HUDEP-2 (cell line): ENCODE data around the gene UCP2.
"Not testable (repeated sequence)": the region's sequence is repeated elsewhere in the genome, so short reads cannot be mapped to it uniquely, and the experiment has no call there.

Source experiments
- DNase-seq, 76 experiments: peaks; one replicate each; lab custom pipeline; 2025; ENCODE audit not compliant: unreplicated experiment in 76 of 76; lab: John Stamatoyannopoulos, UW

Gene UCP2

DNA sequence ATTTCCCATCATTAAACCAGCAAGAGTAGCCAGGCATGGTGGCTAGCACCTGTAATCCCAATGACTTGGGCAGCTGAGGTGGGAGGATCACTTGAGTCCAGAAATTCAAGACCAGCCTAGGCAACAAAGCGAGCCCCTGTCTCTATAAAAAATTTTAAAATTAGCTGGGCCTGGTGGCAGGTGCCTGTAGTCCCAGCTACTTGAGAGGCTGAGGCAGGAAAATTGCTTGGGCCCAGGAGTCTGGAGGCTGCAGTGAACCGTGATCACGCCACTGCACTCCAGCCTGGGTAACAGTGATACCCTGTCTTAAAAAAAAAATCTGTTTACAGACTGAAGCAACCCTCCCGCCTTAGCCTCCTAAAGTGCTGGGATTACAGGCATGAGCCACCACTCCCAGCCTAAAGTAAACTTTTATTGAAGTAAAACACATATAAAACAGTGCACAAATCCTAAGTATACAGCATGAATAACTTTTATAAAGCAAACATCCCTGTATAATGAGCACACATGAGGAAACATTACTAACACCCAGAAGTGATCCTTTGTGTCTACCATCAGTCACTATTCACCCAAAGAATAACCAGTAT is 13.6 kb upstream of the UCP2 start:
- DNase-seq: no peak

- no peak for DNase-seq
Measured at GRCh38 chr11:73995731-73996130, 13.1 kb upstream of the UCP2 start.

DNA sequence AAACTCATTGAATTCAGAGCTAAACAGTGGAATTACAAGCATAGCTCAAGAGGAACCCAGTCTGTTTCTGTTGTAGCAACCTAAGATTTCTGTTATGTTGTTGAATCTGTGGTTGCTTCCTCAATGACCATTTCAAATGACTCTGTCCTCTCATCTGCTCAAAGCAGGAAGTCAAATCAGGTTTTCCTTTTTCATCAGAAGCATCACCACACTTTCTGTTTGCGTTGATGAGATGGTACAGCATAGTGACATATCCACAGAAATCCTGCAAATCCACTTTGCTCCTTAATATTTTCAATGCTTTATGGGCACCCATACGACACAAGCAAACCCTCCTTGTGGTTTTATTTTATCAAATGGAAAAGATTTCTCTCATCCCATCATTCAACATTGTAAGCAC is 12.6 kb upstream of the UCP2 start:
- DNase-seq: no peak

DNA sequence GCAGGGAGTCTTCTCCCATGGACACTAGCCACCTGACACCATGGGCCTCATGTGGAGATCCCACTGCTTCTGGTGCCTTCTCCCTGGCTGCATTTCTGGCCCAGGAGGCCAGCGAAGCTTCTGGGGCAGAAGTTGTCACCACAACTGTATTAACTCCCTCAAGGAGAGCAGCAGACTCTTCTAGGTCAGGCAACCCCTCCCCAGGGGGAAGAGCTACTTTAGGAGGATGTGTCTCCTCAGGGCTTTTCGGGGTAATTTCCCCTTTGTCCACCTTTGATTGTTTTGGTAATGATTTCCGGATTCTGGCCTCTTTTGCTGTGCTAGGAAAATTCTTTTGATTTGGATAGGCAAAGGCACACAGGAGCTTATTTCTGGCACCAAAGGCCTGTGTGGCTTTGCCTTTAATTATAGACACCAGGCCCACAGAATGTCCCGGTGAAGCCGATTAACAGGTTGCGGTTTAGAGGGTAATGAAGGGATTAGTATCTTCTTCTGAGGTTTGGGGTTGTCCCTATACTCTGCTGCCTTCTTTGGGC is 8.9 kb upstream of the UCP2 start:
- DNase-seq: no peak

DNA sequence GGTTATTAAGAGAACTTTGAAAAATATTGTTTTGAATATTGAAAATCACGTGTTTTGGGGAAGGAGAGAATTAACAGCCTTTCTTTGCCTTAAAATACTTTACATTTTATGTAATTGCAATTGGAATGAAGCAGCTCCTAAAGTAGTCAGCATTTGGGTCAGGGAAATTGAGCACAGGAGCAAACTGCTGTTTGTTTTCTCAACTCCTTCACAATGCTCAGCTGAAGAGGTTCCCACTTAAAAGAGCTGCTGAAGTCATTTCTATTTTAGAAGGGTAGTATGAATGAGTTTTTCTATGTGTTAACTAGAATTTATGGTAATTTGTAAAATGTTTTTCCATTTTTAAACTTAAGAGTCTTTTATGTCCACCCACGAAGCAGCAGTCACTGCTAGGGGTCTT is 8.1 kb upstream of the UCP2 start:
- DNase-seq: no peak

- DNase-seq: peak in 4 of 76 experiments; percentile 4 to 24 (median 18)
Measured at GRCh38 chr11:73989156-73989555, 6.5 kb upstream of the UCP2 start.

DNA sequence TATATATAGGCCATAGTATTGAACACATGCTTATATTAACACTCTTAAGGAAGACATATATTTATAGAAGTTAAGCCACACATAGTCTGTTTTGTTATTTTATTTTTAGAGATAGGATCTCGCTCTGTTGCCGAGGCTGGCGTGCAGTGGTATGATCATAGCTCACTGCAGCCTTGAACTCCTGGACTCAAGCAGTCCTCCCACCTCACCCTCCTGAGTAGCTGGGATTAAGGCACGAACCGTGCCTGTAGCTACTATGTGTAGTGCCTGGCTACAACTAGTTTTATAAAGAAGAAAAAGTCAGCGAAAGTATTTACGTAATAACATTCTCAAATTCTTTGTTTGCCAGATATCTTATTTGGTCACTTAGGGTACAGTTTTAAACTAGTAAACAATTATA is 5.6 kb upstream of the UCP2 start:
- DNase-seq: no peak

- DNase-seq: not testable (repeated sequence)
Measured at GRCh38 chr11:73985661-73986060, 3.0 kb upstream of the UCP2 start.

DNA sequence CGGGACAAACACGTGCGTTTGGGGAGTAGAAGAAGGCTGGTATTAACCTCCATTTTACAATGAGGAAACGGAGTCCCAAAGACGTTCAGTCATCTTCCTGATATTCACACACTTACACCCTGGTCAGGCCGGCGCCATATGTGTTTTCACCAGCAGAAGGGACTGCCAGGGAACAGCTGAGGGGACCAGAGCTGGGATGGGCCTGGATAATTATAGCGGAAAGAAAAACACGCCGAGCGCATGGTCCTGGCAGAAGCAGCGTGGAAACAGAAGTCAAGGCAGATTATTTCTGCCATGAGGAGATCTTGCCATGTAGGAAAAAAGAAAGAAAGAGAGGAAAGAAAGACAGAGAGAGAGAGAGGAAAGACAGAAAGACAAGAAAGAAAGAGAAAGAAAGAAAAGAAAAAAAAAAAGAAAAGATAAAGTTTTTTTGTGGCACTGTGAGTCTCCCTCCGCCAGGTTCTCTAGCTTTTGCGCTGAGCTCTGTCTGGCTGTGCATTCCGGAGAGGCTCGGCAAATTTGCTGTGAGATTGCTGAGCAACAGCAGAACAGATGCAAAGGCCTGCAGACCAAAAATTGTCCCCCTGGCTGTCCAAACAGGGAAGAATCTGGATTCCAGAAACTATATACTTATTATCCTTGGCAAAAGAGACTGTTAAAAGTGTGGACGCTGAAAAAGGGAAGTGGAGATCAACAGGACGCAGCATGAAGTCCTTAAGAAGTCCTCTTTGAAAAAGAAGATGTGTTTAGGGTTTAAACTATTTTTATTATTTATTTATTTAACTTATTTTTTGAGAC is 1.3 kb upstream of the UCP2 start:
- peak in 5 of 76 experiments; percentile 12 to 28 (median 18) for DNase-seq

DNA sequence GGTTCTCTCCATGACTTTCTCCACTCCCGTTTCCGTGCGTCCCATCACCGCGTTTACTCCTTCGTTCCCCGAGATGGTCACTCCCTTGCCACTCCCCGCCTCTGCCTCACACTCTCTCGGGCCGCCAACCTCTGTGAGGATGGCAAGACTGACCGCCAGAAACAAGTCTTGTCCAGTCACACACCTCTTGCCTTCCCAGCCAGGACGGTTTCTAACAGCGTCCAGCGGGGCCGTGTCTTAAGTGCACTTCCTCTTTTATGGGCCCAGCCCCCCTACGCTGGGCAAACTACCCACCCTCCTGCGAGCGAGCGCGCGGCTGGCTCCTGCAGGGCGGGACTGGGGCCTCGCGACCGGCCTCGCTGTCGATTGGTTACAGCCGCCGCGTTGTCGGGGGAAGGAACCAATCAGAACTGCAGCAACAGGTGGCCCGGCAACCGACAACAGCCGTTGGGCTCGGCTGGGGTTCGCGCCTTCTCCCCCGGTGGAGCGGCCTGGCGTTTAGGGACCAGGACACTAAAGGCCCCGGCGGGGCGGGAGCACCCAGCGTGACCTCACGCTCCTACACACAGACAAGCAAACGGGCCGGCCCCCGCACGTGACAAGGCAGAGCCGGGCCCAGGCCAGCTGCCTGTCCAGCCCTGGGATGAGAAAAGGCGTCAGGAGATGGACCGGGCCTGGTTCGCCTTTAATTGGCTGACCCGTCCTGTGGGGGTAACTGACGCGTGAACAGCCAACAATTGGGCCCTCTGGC is 522 bp upstream of the UCP2 start:
- DNase-seq: peak in 75 of 76 experiments; percentile 80 to 99 (median 98)

DNA sequence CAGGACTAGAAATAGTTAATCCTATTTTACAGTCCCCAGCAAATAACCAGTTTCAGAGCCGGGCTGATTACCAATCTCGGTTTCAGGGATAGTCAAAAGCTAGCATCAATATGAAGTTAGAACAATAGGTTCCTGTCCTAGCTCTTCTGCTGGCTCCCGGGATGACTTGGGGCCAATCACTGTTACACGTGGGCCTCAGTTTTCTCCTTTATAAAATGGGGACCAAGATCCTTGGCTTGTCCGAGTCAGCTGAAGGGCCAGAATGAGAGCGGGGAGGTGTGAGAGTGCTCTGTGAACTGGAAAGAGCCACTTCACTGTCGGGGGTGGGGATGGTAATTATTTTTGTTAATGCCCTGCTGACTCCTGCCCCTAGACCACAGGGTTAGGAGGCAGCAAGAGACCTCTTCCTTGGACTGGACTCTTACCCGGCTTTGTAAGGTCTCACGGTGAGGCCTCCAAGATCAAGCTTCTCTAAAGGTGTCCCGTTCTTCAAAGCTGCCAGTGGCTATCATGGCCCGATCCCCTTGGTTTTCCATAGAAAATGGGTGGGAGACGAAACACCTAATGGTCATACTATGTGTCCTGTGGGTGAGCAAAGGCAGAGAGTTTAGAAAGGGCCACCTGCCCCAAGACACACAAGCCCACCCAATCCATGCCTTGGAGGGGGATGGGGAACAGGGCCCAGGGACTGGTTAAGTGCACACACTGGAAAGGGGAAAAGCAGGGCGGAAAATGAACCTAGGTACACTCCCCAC is 1.4 kb downstream of the UCP2 start:
- peak in 3 of 76 experiments; percentile 6 to 26 (median 23) for DNase-seq

DNA sequence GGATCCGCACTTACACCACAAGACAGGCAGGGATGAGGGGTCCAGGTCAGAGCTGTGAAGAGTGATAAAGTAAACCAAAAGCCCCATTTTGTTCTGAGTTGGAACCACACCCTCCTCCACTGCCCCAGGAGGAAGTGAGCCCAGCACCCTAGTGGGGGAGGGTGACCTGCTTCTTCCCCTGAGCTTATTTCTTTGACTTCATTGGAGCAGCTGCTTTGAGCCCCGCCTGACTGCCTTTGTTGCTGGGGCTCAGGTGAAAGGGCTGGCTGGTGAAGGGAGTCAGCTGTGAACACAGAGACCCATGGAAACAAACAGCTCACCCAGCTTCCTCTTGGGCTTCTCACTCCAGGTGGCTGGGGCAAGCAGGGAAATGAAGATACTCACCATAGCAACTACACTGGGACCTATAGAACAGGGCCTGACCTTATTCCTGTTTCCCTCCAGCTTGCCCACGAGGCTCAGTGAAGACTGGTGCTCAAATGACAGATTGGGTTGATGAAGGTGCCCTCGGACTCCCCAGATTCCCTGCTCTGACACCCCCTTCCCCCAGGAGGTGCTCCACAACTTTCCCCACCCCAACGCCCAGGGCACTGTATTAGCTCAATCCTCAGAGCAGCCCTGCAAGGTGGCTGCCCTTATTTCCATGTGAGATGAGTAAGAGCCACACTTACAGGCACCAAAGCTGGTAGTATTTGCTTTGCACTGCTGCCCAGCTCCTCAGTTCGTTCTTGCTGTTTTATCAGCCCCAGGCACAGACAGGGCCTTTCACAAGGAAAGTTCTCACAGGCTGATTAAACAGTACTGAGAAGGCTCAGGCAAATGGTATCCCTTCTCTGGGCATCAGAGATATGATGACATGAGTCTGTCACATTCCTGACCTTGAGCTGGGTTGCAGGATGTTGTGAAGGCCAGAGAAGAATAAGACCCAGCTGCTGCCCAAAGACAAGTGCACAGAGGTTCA is 2.4 kb downstream of the UCP2 start:
- DNase-seq: peak in 73 of 76 experiments; percentile 23 to 84 (median 66)

DNA sequence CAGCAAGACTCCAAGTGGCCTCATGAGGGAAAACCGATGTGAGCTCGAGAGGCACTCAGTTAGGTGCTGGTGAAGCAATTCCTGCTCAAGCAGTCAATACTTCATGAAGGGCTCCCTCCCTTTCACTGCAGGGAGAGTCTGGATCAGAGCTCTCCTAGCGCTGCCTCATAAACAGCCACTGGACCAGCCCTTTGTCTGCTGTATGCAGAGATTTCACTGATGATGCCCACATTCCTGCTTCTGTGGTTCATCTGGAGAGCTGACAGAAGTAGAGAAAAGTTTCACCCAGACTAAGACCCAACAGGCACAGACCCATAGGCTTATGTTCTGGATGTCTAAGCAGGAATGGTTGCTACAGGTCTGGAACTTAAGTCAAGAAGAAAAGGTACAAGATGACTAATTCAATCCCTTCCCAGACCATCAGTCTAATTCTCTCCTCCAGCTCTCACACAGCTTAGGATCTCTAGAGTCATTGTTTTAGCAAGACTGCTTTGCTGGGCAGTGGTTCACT is 4.0 kb downstream of the UCP2 start:
- DNase-seq: peak in 1 of 76 experiments; percentile 9

GRCh38 chr11:73977856-73978519 is 4.7 kb downstream of the UCP2 start:
- no peak for DNase-seq

GRCh38 chr11:73976451-73977151 is 6.0 kb downstream of the UCP2 start:
- no peak for DNase-seq

- no peak for DNase-seq
Measured at GRCh38 chr11:73975479-73975757, 7.2 kb downstream of the UCP2 start.

DNA sequence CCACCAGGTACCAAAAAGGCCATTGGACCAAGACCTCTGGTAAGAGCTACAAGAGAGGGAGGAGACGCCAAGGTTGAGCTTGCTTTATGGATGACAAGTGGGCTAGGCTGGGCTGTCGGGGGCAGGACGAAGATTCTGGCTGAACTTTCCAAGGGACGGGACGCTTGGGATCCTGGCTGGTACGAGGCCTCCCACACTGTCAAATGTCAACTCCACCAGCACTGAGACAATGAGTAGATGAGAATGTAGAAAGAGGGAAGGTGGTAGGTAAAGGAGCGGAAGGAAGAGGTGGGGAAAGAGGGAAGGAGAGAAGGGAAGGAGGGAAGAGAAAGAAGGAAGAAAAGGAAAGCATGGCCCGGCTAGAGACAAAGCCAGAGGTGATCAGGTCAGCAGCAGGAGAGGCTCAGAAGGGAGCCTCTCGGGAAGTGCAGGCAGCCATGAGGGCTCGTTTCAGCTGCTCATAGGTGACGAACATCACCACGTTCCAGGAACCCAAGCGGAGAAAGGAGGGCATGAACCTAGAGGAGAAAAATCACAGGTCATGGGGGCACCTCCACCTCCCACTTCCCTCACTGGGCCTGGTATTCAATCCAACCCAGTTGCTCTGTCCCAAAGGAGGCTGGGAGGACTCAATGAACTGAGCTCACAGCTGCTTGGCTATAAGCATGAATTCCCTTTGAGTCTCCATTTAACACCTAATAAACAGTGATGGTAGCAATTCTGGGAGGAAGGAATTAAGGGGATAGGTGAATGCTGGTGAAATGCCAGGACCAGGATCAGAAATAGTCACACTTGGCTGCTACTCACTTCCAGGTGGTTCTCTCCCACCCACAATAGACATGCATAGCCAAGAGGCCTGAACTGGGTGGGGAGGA is 7.8 kb downstream of the UCP2 start:
- DNase-seq: no peak
